ENCODE results near the gene BASP1. TPM values are rescaled to one million over a fixed set of nuclear protein-coding genes. Genes with fewer than 3 reads are reported as not detected.

BASP1 gene
- total RNA-seq, 2 experiments from 2014 or later: 0.66 to 0.85 TPM

GRCh38 chr5:17275289-17276158 lies 58.1 kb downstream of the BASP1 start:
- DNase-seq: no peak

GRCh38 chr5:17276445-17276844 lies 59.0 kb downstream of the BASP1 start:
- Mint-ChIP-seq H3K9me3 (no peaks in the 10 kb centered on the region), H3K36me3 (peaks cover 1% of the 10 kb centered on the region)
- no peak for DNase-seq

More at GRCh38 chr5:17275289-17276158, 58.1 kb downstream of the BASP1 start:
- Mint-ChIP-seq H3K9me3 (no peaks in the 10 kb centered on the region), H3K27ac (no peak overlapping the region), H3K36me3 (peaks cover 1% of the 10 kb centered on the region), H3K4me1 (no peaks in the 10 kb centered on the region), H3K4me3 (no peak overlapping the region), H3K27me3 (no peaks in the 10 kb centered on the region)

GRCh38 chr5:17277907-17278306 lies 60.5 kb downstream of the BASP1 start:
- Mint-ChIP-seq H3K36me3 (peaks cover 1% of the 10 kb centered on the region), H3K27ac (no peak overlapping the region), H3K27me3 (no peaks in the 10 kb centered on the region)

More at GRCh38 chr5:17276445-17276844, 59.0 kb downstream of the BASP1 start:
- Mint-ChIP-seq H3K4me1 (no peaks in the 10 kb centered on the region), H3K27ac (no peak overlapping the region), H3K4me3 (no peak overlapping the region), H3K27me3 (no peaks in the 10 kb centered on the region)

GRCh38 chr5:17278931-17279330 lies 61.5 kb downstream of the BASP1 start:
- H3K27ac Mint-ChIP-seq: no peak overlapping the region
- H3K4me1 Mint-ChIP-seq: peaks cover 2% of the 10 kb centered on the region
- H3K9me3 Mint-ChIP-seq: peaks cover 3% of the 10 kb centered on the region
- H3K4me3 Mint-ChIP-seq: no peak overlapping the region
- DNase-seq: no peak
- H3K36me3 Mint-ChIP-seq: peaks cover 1% of the 10 kb centered on the region
- no peaks in the 10 kb centered on the region for H3K27me3 Mint-ChIP-seq

More at GRCh38 chr5:17277907-17278306, 60.5 kb downstream of the BASP1 start:
- no peak overlapping the region for H3K4me3 Mint-ChIP-seq
- peaks cover 2% of the 10 kb centered on the region for H3K4me1 Mint-ChIP-seq
- no peak for DNase-seq
- H3K9me3 Mint-ChIP-seq: peaks cover 1% of the 10 kb centered on the region

GRCh38 chr5:17279487-17279886 lies 62.1 kb downstream of the BASP1 start:
- Mint-ChIP-seq H3K4me3 (no peak overlapping the region), H3K9me3 (peaks cover 3% of the 10 kb centered on the region), H3K36me3 (peaks cover 1% of the 10 kb centered on the region), H3K4me1 (peaks cover 2% of the 10 kb centered on the region), H3K27me3 (no peaks in the 10 kb centered on the region), H3K27ac (no peak overlapping the region)
- DNase-seq: no peak

GRCh38 chr5:17282283-17283120 lies 65.1 kb downstream of the BASP1 start:
- H3K27me3 Mint-ChIP-seq: no peaks in the 10 kb centered on the region
- peaks cover 2% of the 10 kb centered on the region for H3K4me1 Mint-ChIP-seq

GRCh38 chr5:17283121-17283415 lies 65.6 kb downstream of the BASP1 start:
- Mint-ChIP-seq H3K27me3 (no peaks in the 10 kb centered on the region), H3K4me1 (peaks cover 2% of the 10 kb centered on the region), H3K9me3 (peaks cover 5% of the 10 kb centered on the region), H3K27ac (peak overlapping the region; percentile 2), H3K4me3 (no peak overlapping the region), H3K36me3 (no peaks in the 10 kb centered on the region)
- DNase-seq: no peak

More at GRCh38 chr5:17282283-17283120, 65.1 kb downstream of the BASP1 start:
- Mint-ChIP-seq H3K4me3 (no peak overlapping the region), H3K36me3 (no peaks in the 10 kb centered on the region), H3K9me3 (peaks cover 3% of the 10 kb centered on the region), H3K27ac (peak overlapping the region; percentile 2)
- DNase-seq: peak; percentile 8

GRCh38 chr5:17287501-17288155 lies 70.2 kb downstream of the BASP1 start:
- no peak overlapping the region for H3K4me3 Mint-ChIP-seq
- no peaks in the 10 kb centered on the region for H3K36me3 Mint-ChIP-seq
- no peaks in the 10 kb centered on the region for H3K27me3 Mint-ChIP-seq
- H3K9me3 Mint-ChIP-seq: peaks cover 7% of the 10 kb centered on the region
- H3K27ac Mint-ChIP-seq: no peak overlapping the region
- no peak for DNase-seq
- no peaks in the 10 kb centered on the region for H3K4me1 Mint-ChIP-seq

- Mint-ChIP-seq H3K27me3 (no peaks in the 10 kb centered on the region), H3K4me3 (no peak overlapping the region), H3K9me3 (peaks cover 4% of the 10 kb centered on the region), H3K36me3 (no peaks in the 10 kb centered on the region), H3K27ac (no peak overlapping the region), H3K4me1 (no peaks in the 10 kb centered on the region)
- DNase-seq: no peak
These were observed 71.1 kb downstream of the BASP1 start for GRCh38 chr5:17288570-17288969.

GRCh38 chr5:17289681-17290539 lies 72.5 kb downstream of the BASP1 start:
- Mint-ChIP-seq H3K36me3 (no peaks in the 10 kb centered on the region), H3K4me3 (no peak overlapping the region), H3K27ac (no peak overlapping the region), H3K9me3 (peaks cover 4% of the 10 kb centered on the region), H3K27me3 (no peaks in the 10 kb centered on the region), H3K4me1 (no peaks in the 10 kb centered on the region)
- no peak for DNase-seq

- Mint-ChIP-seq H3K27me3 (no peaks in the 10 kb centered on the region), H3K36me3 (no peaks in the 10 kb centered on the region), H3K4me3 (no peak overlapping the region), H3K9me3 (peaks cover 4% of the 10 kb centered on the region), H3K4me1 (no peaks in the 10 kb centered on the region), H3K27ac (no peak overlapping the region)
- DNase-seq: no peak
These were observed 73.1 kb downstream of the BASP1 start for GRCh38 chr5:17290540-17290974.

- H3K27me3 Mint-ChIP-seq: no peaks in the 10 kb centered on the region
- no peak for DNase-seq
- H3K27ac Mint-ChIP-seq: no peak overlapping the region
- H3K9me3 Mint-ChIP-seq: peaks cover 4% of the 10 kb centered on the region
- H3K4me1 Mint-ChIP-seq: no peaks in the 10 kb centered on the region
- H3K4me3 Mint-ChIP-seq: no peak overlapping the region
- no peaks in the 10 kb centered on the region for H3K36me3 Mint-ChIP-seq
These were observed 75.1 kb downstream of the BASP1 start for GRCh38 chr5:17292434-17293015.

- peaks cover 2% of the 10 kb centered on the region for H3K9me3 Mint-ChIP-seq
- H3K4me1 Mint-ChIP-seq: no peaks in the 10 kb centered on the region
- H3K27ac Mint-ChIP-seq: no peak overlapping the region
- no peak for DNase-seq
- H3K27me3 Mint-ChIP-seq: no peaks in the 10 kb centered on the region
- H3K36me3 Mint-ChIP-seq: no peaks in the 10 kb centered on the region
- H3K4me3 Mint-ChIP-seq: no peak overlapping the region
These were observed 77.3 kb downstream of the BASP1 start for GRCh38 chr5:17294639-17295311.
